GM12872 (cell line): ENCODE measurements around the gene PLS3.

Source experiments
- TF ChIP-seq, protein P1 (sequence below): IDR thresholded peaks from 3 replicates; pipeline ENCODE4 v1.5.1; 2011; ENCODE audit warnings: low read depth, mild to moderate bottlenecking, low read length, moderate library complexity; ENCODE audit not compliant: insufficient read depth

The PLS3 gene

DNA sequence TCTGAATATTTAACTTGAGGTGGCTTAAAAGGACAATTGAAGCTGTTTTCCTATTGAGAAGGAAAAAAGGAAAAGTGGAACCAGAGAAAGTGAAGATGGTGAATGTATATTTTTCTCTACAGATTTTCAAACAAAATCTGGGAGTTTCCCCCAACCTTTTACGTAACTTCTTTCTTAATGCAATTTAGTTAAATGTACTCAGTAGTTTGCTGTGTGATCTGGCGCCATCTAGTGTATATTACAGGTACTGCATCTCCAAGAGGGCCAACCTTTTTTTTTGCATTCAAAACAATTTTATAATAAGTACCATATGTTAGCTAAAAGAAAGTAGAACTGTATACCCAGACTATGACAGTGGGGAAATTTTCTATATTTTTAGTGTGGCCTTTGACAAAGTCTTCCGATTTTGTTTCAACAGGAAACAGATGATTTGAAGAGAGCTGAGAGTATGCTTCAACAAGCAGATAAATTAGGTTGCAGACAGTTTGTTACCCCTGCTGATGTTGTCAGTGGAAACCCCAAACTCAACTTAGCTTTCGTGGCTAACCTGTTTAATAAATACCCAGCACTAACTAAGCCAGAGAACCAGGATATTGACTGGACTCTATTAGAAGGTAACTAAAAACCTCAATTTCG, 82.0 kb downstream of the PLS3 start:
- TF ChIP-seq, protein P1, sequence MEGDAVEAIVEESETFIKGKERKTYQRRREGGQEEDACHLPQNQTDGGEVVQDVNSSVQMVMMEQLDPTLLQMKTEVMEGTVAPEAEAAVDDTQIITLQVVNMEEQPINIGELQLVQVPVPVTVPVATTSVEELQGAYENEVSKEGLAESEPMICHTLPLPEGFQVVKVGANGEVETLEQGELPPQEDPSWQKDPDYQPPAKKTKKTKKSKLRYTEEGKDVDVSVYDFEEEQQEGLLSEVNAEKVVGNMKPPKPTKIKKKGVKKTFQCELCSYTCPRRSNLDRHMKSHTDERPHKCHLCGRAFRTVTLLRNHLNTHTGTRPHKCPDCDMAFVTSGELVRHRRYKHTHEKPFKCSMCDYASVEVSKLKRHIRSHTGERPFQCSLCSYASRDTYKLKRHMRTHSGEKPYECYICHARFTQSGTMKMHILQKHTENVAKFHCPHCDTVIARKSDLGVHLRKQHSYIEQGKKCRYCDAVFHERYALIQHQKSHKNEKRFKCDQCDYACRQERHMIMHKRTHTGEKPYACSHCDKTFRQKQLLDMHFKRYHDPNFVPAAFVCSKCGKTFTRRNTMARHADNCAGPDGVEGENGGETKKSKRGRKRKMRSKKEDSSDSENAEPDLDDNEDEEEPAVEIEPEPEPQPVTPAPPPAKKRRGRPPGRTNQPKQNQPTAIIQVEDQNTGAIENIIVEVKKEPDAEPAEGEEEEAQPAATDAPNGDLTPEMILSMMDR = peak; percentile 67

DNA sequence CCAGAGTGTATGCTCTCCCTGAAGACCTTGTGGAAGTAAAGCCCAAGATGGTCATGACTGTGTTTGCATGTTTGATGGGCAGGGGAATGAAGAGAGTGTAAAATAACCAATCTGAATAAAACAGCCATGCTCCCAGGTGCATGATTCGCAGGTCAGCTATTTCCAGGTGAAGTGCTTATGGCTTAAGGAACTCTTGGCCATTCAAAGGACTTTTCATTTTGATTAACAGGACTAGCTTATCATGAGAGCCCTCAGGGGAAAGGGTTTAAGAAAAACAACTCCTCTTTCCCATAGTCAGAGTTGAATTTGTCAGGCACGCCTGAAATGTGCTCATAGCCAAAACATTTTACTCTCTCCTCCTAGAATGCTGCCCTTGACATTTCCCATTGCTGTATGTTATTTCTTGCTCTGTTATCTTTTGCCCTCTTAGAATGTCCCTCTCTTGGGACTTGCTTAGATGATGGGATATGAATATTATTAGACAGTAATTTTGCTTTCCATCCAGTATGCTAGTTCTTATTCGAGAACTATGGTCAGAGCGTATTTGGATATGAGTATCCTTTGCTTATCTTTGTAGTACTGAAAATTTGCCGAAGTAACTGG, 88.6 kb downstream of the PLS3 start:
- TF ChIP-seq, protein P1 = no peak

DNA sequence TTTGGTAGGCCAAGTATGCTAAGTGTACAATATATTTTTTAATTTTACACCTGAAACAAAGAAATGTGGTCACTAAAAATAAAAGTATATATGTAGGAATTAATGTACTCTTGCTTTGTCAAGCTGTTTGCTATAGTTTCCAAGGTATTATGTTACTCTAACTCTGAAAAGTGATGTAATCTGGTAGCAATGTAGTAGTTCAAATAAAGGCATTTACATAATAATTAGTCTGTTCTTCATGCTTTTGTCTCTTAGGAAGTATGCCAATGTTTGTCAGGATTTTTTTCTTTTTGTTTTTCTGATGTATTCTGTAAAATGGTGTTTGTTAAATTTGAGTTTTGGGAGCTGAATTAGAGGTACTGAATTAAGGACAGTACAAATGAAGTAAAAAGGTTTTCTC, 89.5 kb downstream of the PLS3 start:
- TF ChIP-seq, protein P1 = no peak

DNA sequence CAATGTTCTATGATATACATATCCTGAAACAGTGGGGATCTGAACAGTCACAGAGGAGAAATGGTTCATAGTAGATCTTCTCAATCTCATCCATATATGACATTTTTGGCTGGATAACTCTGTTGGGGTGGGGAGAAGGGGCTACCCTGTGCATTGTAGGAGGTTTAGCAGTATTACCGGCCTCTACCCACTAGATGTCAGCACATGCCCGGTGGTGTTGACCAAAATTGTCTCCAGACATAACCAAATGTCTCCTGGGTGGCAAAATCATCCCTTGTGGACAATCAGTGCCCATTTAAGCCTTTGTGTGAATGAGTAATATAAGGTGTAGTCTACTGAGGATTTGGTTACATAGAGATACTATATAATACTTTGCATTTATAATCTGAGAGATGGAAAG, 89.9 kb downstream of the PLS3 start:
- TF ChIP-seq, protein P1 = peak; percentile 65

DNA sequence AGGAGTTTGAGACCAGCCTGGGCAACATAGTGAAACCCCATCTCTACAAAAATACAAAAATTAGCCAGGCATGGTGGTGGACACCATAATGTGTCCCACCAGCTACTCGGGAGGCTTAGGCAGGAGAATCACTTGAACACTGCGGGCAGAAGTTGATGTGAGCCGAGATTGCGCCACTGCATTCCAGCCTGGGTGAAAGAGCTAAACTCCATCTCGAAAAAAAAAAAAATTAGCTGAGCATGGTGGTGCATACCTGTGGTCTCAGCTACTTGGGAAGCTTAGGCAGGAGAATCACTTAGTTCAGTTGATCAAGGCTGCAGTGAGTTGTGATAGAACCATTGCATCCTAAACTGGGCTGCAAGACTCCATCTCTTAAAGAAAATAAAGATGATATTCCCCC, 91.2 kb downstream of the PLS3 start:
- TF ChIP-seq, protein P1 = no peak

DNA sequence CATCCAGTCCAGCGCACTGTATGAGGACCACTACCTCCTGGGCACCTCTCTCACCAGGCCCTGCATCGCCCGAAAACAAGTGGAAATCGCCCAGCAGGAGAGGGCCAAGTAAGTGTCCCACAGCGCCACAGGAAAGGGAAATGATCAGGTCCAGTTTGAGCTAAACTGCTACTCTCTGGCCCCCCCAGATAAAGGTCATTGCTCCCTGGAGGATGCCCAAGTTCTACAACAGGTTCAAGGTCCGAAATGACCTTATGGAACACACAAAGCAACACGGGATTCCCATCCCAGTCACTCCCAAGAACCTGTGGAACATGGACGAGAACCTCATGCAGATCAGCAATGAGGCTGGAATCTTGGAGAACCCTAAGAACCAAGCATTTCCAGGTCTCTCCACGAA, 104.1 kb downstream of the PLS3 start:
- TF ChIP-seq, protein P1 = no peak

DNA sequence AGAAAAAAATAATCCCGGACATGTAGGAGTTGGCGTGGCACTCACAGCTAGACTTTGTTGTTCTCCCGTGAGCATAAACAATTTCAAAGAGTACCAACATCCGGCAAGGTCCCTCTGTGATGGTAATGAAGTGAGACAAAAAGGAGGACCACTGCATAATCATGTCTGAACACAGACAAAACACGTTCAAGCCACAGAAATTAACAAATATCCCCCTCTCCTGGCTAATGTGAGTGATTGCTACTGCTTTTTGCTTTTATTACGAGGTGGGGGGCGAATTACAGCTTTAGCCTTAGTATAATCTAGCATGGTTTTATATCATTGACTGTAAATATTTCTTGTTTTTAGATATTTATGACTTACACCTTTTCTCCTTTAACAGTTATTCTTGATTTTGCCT, 118.5 kb downstream of the PLS3 start:
- TF ChIP-seq, protein P1 = no peak
